ENCODE measurements around the gene PPDPF.

Gene PPDPF

DNA sequence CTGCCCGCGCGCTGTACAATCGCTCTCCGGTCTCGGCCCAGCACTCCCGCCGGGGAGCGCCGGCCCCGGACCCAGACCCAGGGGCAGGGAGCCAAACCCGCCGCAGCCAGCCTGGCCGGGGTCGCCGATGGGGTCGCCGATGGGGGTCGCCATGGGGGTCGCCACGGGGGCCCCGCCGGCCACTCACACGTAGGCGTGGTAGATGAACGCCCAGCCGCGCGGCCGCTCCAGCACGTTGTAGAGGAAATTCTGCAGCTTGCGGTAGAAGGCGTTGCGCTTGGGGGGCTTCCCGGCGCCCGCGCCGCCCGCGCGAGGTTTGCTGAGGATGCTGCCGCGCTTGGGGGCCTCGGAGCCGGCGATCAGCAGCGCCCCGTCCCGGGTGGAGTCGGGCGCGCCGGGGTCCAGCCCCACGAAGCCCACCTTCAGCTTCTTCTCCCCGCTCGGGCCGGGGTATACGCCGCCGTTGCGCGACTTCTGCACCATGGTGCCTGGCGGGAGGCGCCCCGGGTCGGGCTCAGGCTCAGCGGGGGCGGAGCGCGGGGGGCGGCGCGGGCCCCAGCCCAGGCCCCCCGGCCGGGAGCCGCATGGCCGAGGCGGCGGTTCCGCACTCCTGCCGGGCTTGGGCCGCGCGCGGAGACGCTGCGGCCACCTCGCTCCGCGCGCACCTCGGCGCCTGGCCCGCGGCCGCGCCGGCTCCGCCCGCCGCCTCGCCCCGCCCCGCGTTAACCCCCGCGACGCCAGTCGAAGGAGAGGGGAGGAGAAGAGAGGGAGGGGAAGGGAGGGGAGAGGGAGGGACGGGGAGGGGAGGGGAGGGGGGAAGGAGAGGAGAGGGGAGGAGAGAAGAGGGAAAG lies 48.4 kb upstream of the PPDPF start, which contains the start of gene KCNQ2:
KCNQ2 (minus strand) TSS at position 675 of the 851 bp plus-strand sequence; CDS start at position 483, 192 bp downstream.
- no peak for ATAC-seq
- TF ChIP-seq ARNTL (CRISPR knock-in tag; IDR thresholded peaks at IDR 0.05; ENCODE audit: borderline replicate concordance, low read depth), result no peak
- TF ChIP-seq OSR1 (CRISPR knock-in tag; IDR thresholded peaks at IDR 0.05), result no peak
- TF ChIP-seq ISL1 (CRISPR knock-in tag; IDR thresholded peaks at IDR 0.05), result no peak
- TF ChIP-seq PPARA (CRISPR knock-in tag; IDR thresholded peaks at IDR 0.05; ENCODE audit: borderline replicate concordance), result no peak
- TF ChIP-seq SNAI2 (CRISPR knock-in tag; IDR thresholded peaks at IDR 0.05), result no peak
- no peak for TF ChIP-seq ZNF565 (CRISPR knock-in tag; conservative IDR thresholded peaks at IDR 0.05; ENCODE audit: low read depth)
- TF ChIP-seq, protein P1, sequence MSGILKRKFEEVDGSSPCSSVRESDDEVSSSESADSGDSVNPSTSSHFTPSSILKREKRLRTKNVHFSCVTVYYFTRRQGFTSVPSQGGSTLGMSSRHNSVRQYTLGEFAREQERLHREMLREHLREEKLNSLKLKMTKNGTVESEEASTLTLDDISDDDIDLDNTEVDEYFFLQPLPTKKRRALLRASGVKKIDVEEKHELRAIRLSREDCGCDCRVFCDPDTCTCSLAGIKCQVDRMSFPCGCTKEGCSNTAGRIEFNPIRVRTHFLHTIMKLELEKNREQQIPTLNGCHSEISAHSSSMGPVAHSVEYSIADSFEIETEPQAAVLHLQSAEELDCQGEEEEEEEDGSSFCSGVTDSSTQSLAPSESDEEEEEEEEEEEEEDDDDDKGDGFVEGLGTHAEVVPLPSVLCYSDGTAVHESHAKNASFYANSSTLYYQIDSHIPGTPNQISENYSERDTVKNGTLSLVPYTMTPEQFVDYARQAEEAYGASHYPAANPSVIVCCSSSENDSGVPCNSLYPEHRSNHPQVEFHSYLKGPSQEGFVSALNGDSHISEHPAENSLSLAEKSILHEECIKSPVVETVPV (CRISPR knock-in tag; IDR thresholded peaks at IDR 0.05), result no peak
- no peak for TF ChIP-seq ZNF8 (CRISPR knock-in tag; IDR thresholded peaks at IDR 0.05)
- TF ChIP-seq, protein P2, sequence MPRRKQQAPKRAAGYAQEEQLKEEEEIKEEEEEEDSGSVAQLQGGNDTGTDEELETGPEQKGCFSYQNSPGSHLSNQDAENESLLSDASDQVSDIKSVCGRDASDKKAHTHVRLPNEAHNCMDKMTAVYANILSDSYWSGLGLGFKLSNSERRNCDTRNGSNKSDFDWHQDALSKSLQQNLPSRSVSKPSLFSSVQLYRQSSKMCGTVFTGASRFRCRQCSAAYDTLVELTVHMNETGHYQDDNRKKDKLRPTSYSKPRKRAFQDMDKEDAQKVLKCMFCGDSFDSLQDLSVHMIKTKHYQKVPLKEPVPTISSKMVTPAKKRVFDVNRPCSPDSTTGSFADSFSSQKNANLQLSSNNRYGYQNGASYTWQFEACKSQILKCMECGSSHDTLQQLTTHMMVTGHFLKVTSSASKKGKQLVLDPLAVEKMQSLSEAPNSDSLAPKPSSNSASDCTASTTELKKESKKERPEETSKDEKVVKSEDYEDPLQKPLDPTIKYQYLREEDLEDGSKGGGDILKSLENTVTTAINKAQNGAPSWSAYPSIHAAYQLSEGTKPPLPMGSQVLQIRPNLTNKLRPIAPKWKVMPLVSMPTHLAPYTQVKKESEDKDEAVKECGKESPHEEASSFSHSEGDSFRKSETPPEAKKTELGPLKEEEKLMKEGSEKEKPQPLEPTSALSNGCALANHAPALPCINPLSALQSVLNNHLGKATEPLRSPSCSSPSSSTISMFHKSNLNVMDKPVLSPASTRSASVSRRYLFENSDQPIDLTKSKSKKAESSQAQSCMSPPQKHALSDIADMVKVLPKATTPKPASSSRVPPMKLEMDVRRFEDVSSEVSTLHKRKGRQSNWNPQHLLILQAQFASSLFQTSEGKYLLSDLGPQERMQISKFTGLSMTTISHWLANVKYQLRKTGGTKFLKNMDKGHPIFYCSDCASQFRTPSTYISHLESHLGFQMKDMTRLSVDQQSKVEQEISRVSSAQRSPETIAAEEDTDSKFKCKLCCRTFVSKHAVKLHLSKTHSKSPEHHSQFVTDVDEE (CRISPR knock-in tag; IDR thresholded peaks at IDR 0.05), result no peak
- TF ChIP-seq ZNF70 (CRISPR knock-in tag; IDR thresholded peaks at IDR 0.05), result no peak
- TF ChIP-seq BACH2 (CRISPR knock-in tag; IDR thresholded peaks at IDR 0.05; ENCODE audit: borderline replicate concordance), result no peak
- no peak for TF ChIP-seq TOX (CRISPR knock-in tag; IDR thresholded peaks at IDR 0.05; ENCODE audit: borderline replicate concordance)

DNA sequence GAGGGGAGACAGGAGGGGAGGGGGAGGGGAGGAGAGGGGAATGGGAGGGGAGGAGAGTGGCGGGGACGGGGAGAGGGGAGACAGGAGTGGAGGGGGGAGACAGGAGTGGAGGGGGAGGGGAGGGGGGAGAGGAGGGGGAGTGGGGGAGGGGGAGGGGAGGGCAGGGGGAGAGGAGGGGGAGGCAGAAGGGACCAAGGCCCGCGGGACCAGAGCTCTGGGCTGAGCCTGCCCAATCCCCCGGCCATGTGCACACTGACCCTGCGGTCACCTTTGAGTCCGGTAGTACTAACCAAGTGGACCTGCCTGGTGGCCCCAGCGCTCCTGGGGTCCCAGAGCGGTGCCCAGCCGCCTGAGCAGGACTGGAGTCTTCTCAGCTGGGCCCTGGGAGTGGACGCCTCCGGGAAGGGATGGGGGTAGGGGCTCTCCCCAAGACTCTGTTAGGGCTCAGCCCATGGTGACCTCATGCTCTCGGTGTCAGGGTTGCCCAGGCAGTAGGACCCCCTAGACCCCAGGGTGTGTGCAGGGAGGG lies 47.6 kb upstream of the PPDPF start:
- ATAC-seq, result no peak
- TF ChIP-seq, protein P3, sequence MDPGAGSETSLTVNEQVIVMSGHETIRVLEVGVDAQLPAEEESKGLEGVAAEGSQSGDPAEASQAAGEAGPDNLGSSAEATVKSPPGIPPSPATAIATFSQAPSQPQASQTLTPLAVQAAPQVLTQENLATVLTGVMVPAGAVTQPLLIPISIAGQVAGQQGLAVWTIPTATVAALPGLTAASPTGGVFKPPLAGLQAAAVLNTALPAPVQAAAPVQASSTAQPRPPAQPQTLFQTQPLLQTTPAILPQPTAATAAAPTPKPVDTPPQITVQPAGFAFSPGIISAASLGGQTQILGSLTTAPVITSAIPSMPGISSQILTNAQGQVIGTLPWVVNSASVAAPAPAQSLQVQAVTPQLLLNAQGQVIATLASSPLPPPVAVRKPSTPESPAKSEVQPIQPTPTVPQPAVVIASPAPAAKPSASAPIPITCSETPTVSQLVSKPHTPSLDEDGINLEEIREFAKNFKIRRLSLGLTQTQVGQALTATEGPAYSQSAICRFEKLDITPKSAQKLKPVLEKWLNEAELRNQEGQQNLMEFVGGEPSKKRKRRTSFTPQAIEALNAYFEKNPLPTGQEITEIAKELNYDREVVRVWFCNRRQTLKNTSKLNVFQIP (CRISPR knock-in tag; IDR thresholded peaks at IDR 0.05; ENCODE audit: borderline replicate concordance, low read depth), result no peak
- TF ChIP-seq ZNF565 (CRISPR knock-in tag; conservative IDR thresholded peaks at IDR 0.05; ENCODE audit: low read depth) (no peak), ZNF8 (CRISPR knock-in tag; IDR thresholded peaks at IDR 0.05) (no peak), ZFP3 (CRISPR knock-in tag; IDR thresholded peaks at IDR 0.05) (no peak), ZNF70 (CRISPR knock-in tag; IDR thresholded peaks at IDR 0.05) (no peak), TOX (CRISPR knock-in tag; IDR thresholded peaks at IDR 0.05; ENCODE audit: borderline replicate concordance) (no peak), OSR1 (CRISPR knock-in tag; IDR thresholded peaks at IDR 0.05) (no peak), ZC3H10 (CRISPR knock-in tag; IDR thresholded peaks at IDR 0.05) (no peak), RARB (CRISPR knock-in tag; IDR thresholded peaks at IDR 0.05) (no peak), ARNTL (CRISPR knock-in tag; IDR thresholded peaks at IDR 0.05; ENCODE audit: borderline replicate concordance, low read depth) (no peak), PPARA (CRISPR knock-in tag; IDR thresholded peaks at IDR 0.05; ENCODE audit: borderline replicate concordance) (no peak)
- TF ChIP-seq, protein P4, sequence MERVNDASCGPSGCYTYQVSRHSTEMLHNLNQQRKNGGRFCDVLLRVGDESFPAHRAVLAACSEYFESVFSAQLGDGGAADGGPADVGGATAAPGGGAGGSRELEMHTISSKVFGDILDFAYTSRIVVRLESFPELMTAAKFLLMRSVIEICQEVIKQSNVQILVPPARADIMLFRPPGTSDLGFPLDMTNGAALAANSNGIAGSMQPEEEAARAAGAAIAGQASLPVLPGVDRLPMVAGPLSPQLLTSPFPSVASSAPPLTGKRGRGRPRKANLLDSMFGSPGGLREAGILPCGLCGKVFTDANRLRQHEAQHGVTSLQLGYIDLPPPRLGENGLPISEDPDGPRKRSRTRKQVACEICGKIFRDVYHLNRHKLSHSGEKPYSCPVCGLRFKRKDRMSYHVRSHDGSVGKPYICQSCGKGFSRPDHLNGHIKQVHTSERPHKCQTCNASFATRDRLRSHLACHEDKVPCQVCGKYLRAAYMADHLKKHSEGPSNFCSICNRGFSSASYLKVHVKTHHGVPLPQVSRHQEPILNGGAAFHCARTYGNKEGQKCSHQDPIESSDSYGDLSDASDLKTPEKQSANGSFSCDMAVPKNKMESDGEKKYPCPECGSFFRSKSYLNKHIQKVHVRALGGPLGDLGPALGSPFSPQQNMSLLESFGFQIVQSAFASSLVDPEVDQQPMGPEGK (CRISPR knock-in tag; IDR thresholded peaks at IDR 0.05; ENCODE audit: borderline replicate concordance), result no peak
- TF ChIP-seq, protein P2 (CRISPR knock-in tag; IDR thresholded peaks at IDR 0.05), result no peak
- TF ChIP-seq, protein P5, sequence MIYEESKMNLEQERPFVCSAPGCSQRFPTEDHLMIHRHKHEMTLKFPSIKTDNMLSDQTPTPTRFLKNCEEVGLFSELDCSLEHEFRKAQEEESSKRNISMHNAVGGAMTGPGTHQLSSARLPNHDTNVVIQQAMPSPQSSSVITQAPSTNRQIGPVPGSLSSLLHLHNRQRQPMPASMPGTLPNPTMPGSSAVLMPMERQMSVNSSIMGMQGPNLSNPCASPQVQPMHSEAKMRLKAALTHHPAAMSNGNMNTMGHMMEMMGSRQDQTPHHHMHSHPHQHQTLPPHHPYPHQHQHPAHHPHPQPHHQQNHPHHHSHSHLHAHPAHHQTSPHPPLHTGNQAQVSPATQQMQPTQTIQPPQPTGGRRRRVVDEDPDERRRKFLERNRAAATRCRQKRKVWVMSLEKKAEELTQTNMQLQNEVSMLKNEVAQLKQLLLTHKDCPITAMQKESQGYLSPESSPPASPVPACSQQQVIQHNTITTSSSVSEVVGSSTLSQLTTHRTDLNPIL (CRISPR knock-in tag; IDR thresholded peaks at IDR 0.05; ENCODE audit: low read depth), result no peak
